Measurements from ENCODE around the gene CALM1. TPM values are rescaled to one million over a fixed set of nuclear protein-coding genes. Genes with fewer than 3 reads are reported as not detected.

Gene CALM1
- total and polyA plus RNA-seq, 8 donors = 213 to 1,126 (median 356) TPM

DNA sequence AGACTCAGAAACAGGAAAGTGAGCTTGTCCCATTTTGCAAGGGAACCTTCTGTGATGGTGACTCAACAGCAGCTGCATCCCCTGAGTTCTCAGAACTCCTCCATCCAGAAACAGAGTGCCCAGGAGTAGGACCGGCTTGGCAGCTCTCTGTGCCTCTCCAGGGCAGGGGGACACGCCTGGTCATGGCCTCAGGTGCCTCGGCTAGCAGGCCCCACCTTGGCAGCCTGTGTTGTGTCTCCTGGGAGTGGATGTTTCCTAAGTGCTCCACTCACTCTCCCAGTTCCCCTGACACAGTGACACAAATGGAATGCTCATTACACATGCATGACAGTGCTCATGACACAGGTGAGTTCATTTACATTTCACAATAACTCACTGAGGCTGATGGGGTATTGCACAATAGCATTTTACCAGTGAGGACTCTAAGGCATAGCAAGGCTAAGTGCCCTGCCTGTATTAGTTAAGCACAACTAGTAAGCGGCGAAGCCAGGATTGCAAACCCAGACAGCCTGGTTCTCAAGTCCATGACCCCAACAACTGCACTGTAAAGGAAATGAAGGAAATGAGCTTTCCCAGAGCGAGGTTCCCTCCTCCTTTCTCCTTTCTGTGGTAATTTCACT lies 47.4 kb downstream of the CALM1 start:
- Histone ChIP-seq H3K27me3 (no peaks in the 10 kb centered on the region), H3K9me3 (peaks cover 0 to 13% (median 9%) of the 10 kb centered on the region in 4 donors), H3K4me1 (no peaks in the 10 kb centered on the region), H3K27ac (no peak overlapping the region), H3K36me3 (no peaks in the 10 kb centered on the region), H3K4me3 (no peak overlapping the region)
- DNase-seq = peak in 1 of 2 donors; percentile 66
- no peak for TF ChIP-seq POLR2A (IDR thresholded peaks at IDR 0.05)
- TF ChIP-seq CTCF (IDR thresholded peaks at IDR 0.05) = no peak
- TF ChIP-seq POLR2AphosphoS5 (IDR thresholded peaks at IDR 0.05) = no peak
- TF ChIP-seq EP300 (IDR thresholded peaks at IDR 0.05) = no peak
- WGBS, 5 donors = 66 to 77% (median 75%) methylated on average over 4 to 6 of the region's 6 CpGs
- intact Hi-C loops (cut with DNase I; ENCODE audit: low total_unique reads) = no loop called here

DNA sequence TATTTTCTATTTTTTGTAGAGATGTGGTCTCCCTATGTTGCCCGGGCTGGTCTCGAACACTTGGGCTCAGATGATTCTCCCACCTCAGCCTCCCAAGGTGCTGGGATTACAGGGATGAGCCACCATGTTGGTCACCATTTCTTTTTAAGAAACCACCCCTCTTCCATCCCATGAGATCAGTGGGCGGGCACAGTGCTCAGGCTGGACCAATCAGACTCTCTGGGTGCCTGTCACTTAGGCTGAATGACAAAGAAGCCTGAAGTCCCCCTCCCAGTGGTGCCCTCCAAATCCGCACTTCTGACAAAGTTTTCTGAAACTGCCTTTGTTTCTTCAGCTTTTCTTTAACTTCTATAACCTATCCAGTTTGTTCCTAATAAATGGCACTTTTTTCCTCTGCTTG lies 48.2 kb downstream of the CALM1 start:
- intact Hi-C loops (cut with DNase I; ENCODE audit: low total_unique reads) = no loop called here
- TF ChIP-seq POLR2A (IDR thresholded peaks at IDR 0.05) (no peak), CTCF (IDR thresholded peaks at IDR 0.05) (no peak), POLR2AphosphoS5 (IDR thresholded peaks at IDR 0.05) (no peak), EP300 (IDR thresholded peaks at IDR 0.05) (no peak)
- Histone ChIP-seq H3K4me3 (no peak overlapping the region), H3K27me3 (no peaks in the 10 kb centered on the region), H3K9me3 (peaks cover 0 to 13% (median 9%) of the 10 kb centered on the region in 4 donors), H3K36me3 (no peaks in the 10 kb centered on the region), H3K27ac (no peak overlapping the region), H3K4me1 (no peaks in the 10 kb centered on the region)
- WGBS, 5 donors = 91 to 95% (median 93%) methylated on average over 4 of the region's 4 CpGs
- no peak for DNase-seq

- Histone ChIP-seq H3K36me3 (no peaks in the 10 kb centered on the region), H3K4me1 (no peaks in the 10 kb centered on the region), H3K27ac (no peak overlapping the region), H3K9me3 (peaks cover 0 to 13% (median 9%) of the 10 kb centered on the region in 4 donors), H3K4me3 (no peak overlapping the region), H3K27me3 (no peaks in the 10 kb centered on the region)
- intact Hi-C loops (cut with DNase I; ENCODE audit: low total_unique reads) = no loop called here
- TF ChIP-seq POLR2A (IDR thresholded peaks at IDR 0.05) = no peak
- TF ChIP-seq EP300 (IDR thresholded peaks at IDR 0.05) = no peak
- TF ChIP-seq POLR2AphosphoS5 (IDR thresholded peaks at IDR 0.05) = no peak
- TF ChIP-seq CTCF (IDR thresholded peaks at IDR 0.05) = no peak
- DNase-seq = no peak
- WGBS, 5 donors = 79 to 85% (median 79%) methylated on average over 4 of the region's 4 CpGs
Measured at GRCh38 chr14:90446405-90446804, 49.6 kb downstream of the CALM1 start.

GRCh38 chr14:90447720-90448497 lies 51.1 kb downstream of the CALM1 start:
- no peak for DNase-seq
- Histone ChIP-seq H3K4me3 (no peak overlapping the region), H3K27me3 (no peaks in the 10 kb centered on the region), H3K9me3 (peaks cover 0 to 13% (median 9%) of the 10 kb centered on the region in 4 donors), H3K27ac (no peak overlapping the region), H3K36me3 (no peaks in the 10 kb centered on the region), H3K4me1 (peaks cover 0 to 1% (median under 1%) of the 10 kb centered on the region in 4 donors)
- TF ChIP-seq POLR2AphosphoS5 (IDR thresholded peaks at IDR 0.05) (no peak), POLR2A (IDR thresholded peaks at IDR 0.05) (no peak), CTCF (IDR thresholded peaks at IDR 0.05) (no peak), EP300 (IDR thresholded peaks at IDR 0.05) (no peak)
- intact Hi-C loops (cut with DNase I; ENCODE audit: low total_unique reads) = no loop called here
- 89 to 92% (median 90%) methylated on average over 9 of the region's 9 CpGs for WGBS, 5 donors
